ENCODE results near the gene STXBP1.

GRCh38 chr9:127563579-127563978 lies 48.5 kb upstream of the STXBP1 start:
- TF ChIP-seq MAX (IDR thresholded peaks at IDR 0.05) = no peak
- no peak for TF ChIP-seq POLR2A (IDR thresholded peaks at IDR 0.05; ENCODE audit: borderline replicate concordance, extremely low read depth, insufficient read depth, insufficient read length)
- TF ChIP-seq CTCF (IDR thresholded peaks at IDR 0.05 in 2 of 3, conservative IDR thresholded peaks at IDR 0.05 in 1 of 3; ENCODE audit: borderline replicate concordance in 1 of 3, insufficient read depth in 1 of 3, low read depth in 2 of 3, low read length in 2 of 3) = no peak
- TF ChIP-seq POLR2AphosphoS5 (IDR thresholded peaks at IDR 0.05; ENCODE audit: low read depth, low read length) = no peak
- no peak for TF ChIP-seq RAD21 (IDR thresholded peaks at IDR 0.05; ENCODE audit: low read depth)
- TF ChIP-seq, protein P1, sequence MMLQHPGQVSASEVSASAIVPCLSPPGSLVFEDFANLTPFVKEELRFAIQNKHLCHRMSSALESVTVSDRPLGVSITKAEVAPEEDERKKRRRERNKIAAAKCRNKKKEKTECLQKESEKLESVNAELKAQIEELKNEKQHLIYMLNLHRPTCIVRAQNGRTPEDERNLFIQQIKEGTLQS (IDR thresholded peaks at IDR 0.05) = no peak
- no peak for TF ChIP-seq SIN3A (IDR thresholded peaks at IDR 0.05; ENCODE audit: low read depth)
- TF ChIP-seq CEBPB (IDR thresholded peaks at IDR 0.05; ENCODE audit: low read depth) = no peak
- TF ChIP-seq EZH2 (IDR thresholded peaks at IDR 0.05) = no peak
- no peak for TF ChIP-seq EZH2phosphoT487 (IDR thresholded peaks at IDR 0.05; ENCODE audit: borderline replicate concordance)
- TF ChIP-seq JUND (IDR thresholded peaks at IDR 0.05) = no peak
